ENCODE measurements around the gene SEMA5A.

GRCh38 chr5:8993031-8993430, 552.8 kb downstream of the SEMA5A start:
- no peak for TF ChIP-seq POLR2AphosphoS5 (IDR thresholded peaks at IDR 0.05)
- TF ChIP-seq, protein P1, sequence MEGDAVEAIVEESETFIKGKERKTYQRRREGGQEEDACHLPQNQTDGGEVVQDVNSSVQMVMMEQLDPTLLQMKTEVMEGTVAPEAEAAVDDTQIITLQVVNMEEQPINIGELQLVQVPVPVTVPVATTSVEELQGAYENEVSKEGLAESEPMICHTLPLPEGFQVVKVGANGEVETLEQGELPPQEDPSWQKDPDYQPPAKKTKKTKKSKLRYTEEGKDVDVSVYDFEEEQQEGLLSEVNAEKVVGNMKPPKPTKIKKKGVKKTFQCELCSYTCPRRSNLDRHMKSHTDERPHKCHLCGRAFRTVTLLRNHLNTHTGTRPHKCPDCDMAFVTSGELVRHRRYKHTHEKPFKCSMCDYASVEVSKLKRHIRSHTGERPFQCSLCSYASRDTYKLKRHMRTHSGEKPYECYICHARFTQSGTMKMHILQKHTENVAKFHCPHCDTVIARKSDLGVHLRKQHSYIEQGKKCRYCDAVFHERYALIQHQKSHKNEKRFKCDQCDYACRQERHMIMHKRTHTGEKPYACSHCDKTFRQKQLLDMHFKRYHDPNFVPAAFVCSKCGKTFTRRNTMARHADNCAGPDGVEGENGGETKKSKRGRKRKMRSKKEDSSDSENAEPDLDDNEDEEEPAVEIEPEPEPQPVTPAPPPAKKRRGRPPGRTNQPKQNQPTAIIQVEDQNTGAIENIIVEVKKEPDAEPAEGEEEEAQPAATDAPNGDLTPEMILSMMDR (IDR thresholded peaks at IDR 0.05): no peak
